Kidney epithelial cell (primary cell): ENCODE results near the gene ZNF367. TPM values are rescaled to one million over a fixed set of nuclear protein-coding genes. Genes with fewer than 3 reads are reported as not detected.

Experiments used
- DNase-seq: peaks from one replicate; pipeline ENCODE4 v3.0.0-alpha.2; 2010; ENCODE audit warnings: low read depth
- H3K27me3 ChIP-seq: 2 replicates; pipeline ENCODE4 v1.6.0; 2011; ENCODE audit warnings: low read length; ENCODE audit not compliant: control insufficient read depth, insufficient read depth
- H3K36me3 ChIP-seq: 2 replicates; pipeline ENCODE4 v1.5.1; 2011; ENCODE audit warnings: low read length; ENCODE audit not compliant: control insufficient read depth, insufficient read depth
- H3K4me3 ChIP-seq: 2 replicates; pipeline ENCODE4 v1.5.1; 2011; ENCODE audit warnings: low read depth, mild to moderate bottlenecking, control low read depth, low read length
- total RNA-seq: library from RNA; depleted of rRNA; stranded (reverse); fragments of >200 nt; gene quantifications from 2 replicates; pipeline ENCODE4 v1.2.3, GENCODE V29; 2015
- TF ChIP-seq, protein P1 (sequence below): IDR thresholded peaks from 2 replicates; pipeline ENCODE4 v1.5.1; 2011; ENCODE audit warnings: mild to moderate bottlenecking, moderate library complexity, low read length, control low read depth, inconsistent platforms; ENCODE audit not compliant: insufficient read depth, poor library complexity, severe bottlenecking

Gene ZNF367
- total RNA-seq, 1 donor from 2014 or later, result 2.4 TPM

DNA sequence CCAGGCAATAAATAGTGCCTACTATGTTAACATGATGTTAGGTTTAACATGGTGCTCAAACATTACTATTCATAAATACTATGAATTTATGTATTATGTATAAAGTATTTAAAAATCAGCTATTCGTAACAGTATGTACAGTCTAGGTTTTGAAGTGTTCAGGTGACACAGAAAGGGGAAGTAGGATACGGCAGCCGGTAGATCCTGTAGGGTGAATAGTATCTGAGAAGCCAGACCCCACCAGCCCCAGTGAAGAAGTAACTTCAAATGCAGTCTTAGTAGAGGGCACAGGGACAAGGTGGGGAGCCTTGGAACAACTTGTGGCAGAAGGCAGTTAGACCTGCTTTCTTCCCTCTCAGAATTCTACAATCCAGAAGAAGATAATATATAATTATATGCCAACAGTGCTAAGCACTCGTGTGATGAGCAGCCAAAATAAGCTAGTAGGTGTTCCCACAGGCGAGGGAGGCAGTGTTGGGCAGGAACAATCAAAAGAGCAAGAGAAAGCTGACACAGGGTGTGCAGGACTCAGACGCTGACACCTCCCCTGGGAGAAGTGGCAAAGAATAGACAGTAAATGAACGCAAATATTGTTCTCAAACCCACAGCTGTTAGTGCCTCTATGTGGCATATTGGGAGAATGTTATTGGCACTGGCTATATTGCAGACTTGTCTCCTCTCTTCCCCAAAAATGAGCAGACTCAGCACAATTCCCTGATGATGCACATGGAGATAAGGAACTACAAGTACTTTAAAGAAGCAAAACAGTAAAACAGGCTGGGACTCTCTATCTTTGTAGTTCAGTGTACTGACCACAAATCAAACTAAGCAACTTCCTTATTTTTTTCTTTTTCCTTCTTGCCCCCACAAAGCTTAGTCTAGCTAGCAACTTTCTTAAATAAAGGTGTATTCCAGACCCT lies 4.6 kb downstream of the ZNF367 start:
- DNase-seq, result no peak
- Histone ChIP-seq H3K4me3 (no peak overlapping the region), H3K27me3 (no peaks in the 10 kb centered on the region), H3K36me3 (no peaks in the 10 kb centered on the region)
- TF ChIP-seq, protein P1, sequence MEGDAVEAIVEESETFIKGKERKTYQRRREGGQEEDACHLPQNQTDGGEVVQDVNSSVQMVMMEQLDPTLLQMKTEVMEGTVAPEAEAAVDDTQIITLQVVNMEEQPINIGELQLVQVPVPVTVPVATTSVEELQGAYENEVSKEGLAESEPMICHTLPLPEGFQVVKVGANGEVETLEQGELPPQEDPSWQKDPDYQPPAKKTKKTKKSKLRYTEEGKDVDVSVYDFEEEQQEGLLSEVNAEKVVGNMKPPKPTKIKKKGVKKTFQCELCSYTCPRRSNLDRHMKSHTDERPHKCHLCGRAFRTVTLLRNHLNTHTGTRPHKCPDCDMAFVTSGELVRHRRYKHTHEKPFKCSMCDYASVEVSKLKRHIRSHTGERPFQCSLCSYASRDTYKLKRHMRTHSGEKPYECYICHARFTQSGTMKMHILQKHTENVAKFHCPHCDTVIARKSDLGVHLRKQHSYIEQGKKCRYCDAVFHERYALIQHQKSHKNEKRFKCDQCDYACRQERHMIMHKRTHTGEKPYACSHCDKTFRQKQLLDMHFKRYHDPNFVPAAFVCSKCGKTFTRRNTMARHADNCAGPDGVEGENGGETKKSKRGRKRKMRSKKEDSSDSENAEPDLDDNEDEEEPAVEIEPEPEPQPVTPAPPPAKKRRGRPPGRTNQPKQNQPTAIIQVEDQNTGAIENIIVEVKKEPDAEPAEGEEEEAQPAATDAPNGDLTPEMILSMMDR, result no peak

- no peaks in the 10 kb centered on the region for H3K36me3 ChIP-seq
- TF ChIP-seq, protein P1, result no peak
- no peak for DNase-seq
Measured at GRCh38 chr9:96412174-96412913, 5.8 kb downstream of the ZNF367 start.

DNA sequence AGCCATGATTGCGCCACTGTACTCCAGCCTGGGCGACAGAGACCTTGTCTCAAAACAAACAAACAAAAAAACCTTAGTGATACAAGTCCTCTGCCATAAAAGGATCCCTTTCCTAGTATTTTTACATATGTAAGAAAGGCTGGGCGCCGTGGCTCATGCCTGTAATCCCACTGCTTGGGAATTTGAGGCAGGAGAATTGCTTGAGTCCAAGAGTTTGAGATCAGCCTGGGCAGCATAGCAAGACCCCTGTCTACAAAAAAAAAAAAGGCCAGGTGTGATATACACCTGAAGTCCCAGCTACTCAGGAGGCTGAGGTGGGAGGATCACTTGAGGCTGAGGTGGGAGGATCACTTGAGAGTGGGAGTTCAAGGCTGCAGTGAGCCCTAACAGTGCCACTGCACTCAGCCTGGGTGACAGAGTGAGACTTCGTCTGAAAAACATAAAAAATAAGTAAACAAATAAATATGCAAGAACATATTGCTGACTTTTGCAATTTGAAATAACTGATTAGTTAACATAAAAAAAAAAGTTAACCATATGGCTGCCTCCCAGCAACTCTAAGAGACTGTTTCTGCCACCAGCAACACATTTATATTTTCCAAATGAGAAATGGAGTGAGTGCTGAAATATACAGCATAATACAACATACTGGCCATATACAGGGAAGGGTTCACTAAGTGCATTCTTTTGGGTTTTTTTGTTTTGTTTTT lies 6.9 kb downstream of the ZNF367 start:
- no peaks in the 10 kb centered on the region for H3K27me3 ChIP-seq
- no peaks in the 10 kb centered on the region for H3K36me3 ChIP-seq
- no peak overlapping the region for H3K4me3 ChIP-seq
- no peak for DNase-seq
- TF ChIP-seq, protein P1, result no peak

More at GRCh38 chr9:96412174-96412913, 5.8 kb downstream of the ZNF367 start:
- no peak overlapping the region for H3K4me3 ChIP-seq
- H3K27me3 ChIP-seq, result no peaks in the 10 kb centered on the region

DNA sequence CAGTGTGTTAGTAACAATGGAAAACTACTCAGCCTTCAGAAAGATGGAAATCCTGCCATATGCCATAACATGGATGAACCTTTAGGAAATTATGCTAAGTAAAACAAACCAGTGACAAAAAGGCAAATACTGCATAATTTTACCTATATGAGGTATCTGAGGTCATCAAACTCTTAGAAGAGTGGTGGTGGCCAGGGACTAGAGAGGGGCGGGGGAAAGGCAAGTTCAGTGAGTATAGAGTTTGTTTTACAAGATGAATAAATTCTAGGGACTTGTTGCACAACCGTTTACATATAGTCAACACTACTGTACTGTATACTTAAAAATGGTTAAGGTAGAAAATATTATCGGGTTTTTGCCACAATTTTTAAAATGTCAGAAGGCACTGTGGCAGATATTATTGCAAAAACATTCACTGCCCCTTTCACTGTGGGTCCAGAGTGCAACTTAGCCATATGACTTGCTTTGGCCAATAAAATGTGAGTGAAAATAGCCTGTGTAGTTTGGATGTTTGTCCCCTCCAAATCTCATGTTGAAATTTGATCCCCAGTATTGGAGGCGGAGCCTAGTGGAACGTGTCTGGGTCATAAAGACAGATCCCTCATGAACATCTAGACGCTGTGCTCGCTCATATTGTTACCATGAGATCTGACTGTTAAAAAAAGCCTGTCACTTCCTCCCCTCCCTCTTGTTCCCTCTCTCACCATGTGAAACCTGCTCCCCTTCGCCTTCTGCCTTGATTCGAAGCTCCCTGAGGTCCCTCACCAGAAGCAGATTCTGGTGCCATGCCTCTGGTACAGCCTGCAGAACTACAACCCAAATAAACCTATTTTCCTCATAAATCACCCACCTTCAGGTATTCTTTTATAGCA lies 9.5 kb downstream of the ZNF367 start:
- TF ChIP-seq, protein P1, result no peak
- H3K4me3 ChIP-seq, result no peak overlapping the region

GRCh38 chr9:96400132-96400910 lies 17.8 kb downstream of the ZNF367 start:
- no peaks in the 10 kb centered on the region for H3K27me3 ChIP-seq
- TF ChIP-seq, protein P1, result no peak
- no peak for DNase-seq
- no peaks in the 10 kb centered on the region for H3K36me3 ChIP-seq
- H3K4me3 ChIP-seq, result no peak overlapping the region

More for the DNA sequence above, 9.5 kb downstream of the ZNF367 start:
- no peaks in the 10 kb centered on the region for H3K36me3 ChIP-seq
- no peak for DNase-seq
- no peaks in the 10 kb centered on the region for H3K27me3 ChIP-seq
